HG02678 (cell line): Measurements from ENCODE around the gene GDI2.
A peak's percentile ranks its signal among the peaks of the same experiment; 100 is the strongest.
"Not testable (repeated sequence)": the region's sequence is repeated elsewhere in the genome, so short reads cannot be mapped to it uniquely, and the experiment has no call there.

Experiments
- ATAC-seq: cut with Tn5 transposase; IDR thresholded peaks from one replicate; pipeline ENCODE4 v1.9.1; 2021; ENCODE audit warnings: mild to moderate bottlenecking, moderate library complexity; ENCODE audit not compliant: unreplicated experiment

The GDI2 gene

GRCh38 chr10:5828725-5829124 lies 15.5 kb upstream of the GDI2 start:
- ATAC-seq = no peak

- ATAC-seq = no peak
Measured at GRCh38 chr10:5827841-5828240, 14.6 kb upstream of the GDI2 start.

GRCh38 chr10:5826511-5826910 lies 13.3 kb upstream of the GDI2 start:
- ATAC-seq = not testable (repeated sequence)

- ATAC-seq = peak; percentile 37
Measured at GRCh38 chr10:5818894-5819293, 5.7 kb upstream of the GDI2 start.

GRCh38 chr10:5818048-5818331 lies 4.8 kb upstream of the GDI2 start:
- ATAC-seq = no peak

GRCh38 chr10:5817322-5818047 lies 4.3 kb upstream of the GDI2 start:
- ATAC-seq = no peak

GRCh38 chr10:5816170-5816569 lies 2.9 kb upstream of the GDI2 start:
- no peak for ATAC-seq

- ATAC-seq = no peak
Measured at GRCh38 chr10:5814110-5815107, 1.2 kb upstream of the GDI2 start.

GRCh38 chr10:5813091-5813340 lies 218 bp downstream of the GDI2 start:
- peak; percentile 24 for ATAC-seq

- ATAC-seq = peak; percentile 28
Measured at GRCh38 chr10:5812283-5813090, 747 bp downstream of the GDI2 start.

GRCh38 chr10:5811387-5811821 lies 1.8 kb downstream of the GDI2 start:
- no peak for ATAC-seq

- ATAC-seq = no peak
Measured at GRCh38 chr10:5810225-5810624, 3.0 kb downstream of the GDI2 start.

- no peak for ATAC-seq
Measured at GRCh38 chr10:5809527-5810154, 3.6 kb downstream of the GDI2 start.

GRCh38 chr10:5808783-5809392 lies 4.3 kb downstream of the GDI2 start:
- not testable (repeated sequence) for ATAC-seq

- no peak for ATAC-seq
Measured at GRCh38 chr10:5806745-5807144, 6.5 kb downstream of the GDI2 start.

- ATAC-seq = no peak
Measured at GRCh38 chr10:5805711-5806110, 7.5 kb downstream of the GDI2 start.

GRCh38 chr10:5805260-5805659 lies 8.0 kb downstream of the GDI2 start:
- no peak for ATAC-seq

- no peak for ATAC-seq
Measured at GRCh38 chr10:5804386-5804785, 8.8 kb downstream of the GDI2 start.

- no peak for ATAC-seq
Measured at GRCh38 chr10:5800782-5801181, 12.5 kb downstream of the GDI2 start.

GRCh38 chr10:5794236-5794635 lies 19.0 kb downstream of the GDI2 start:
- no peak for ATAC-seq

GRCh38 chr10:5789626-5790025 lies 23.6 kb downstream of the GDI2 start:
- ATAC-seq = no peak
